OCI-LY3 (cell line): ENCODE data around the gene IL18RAP.

Experiments used
- H2AFZ ChIP-seq: fragments of 200-600, 300-600 bp; shearing (Covaris generic); 2 replicates; pipeline ENCODE4 v1.6.0; 2014; ENCODE audit warnings: antibody characterized with exemption, low read depth, low read length
- H3K27ac ChIP-seq: fragments of 200-600, 300-600 bp; sonication (generic); 2 replicates; pipeline ENCODE4 v1.5.1; 2014; ENCODE audit warnings: mild to moderate bottlenecking, low read length, moderate library complexity, mixed read lengths
- H3K27me3 ChIP-seq: fragments of 200-600, 300-600 bp; sonication (generic); 2 replicates; pipeline ENCODE4 v1.6.1; 2014; ENCODE audit warnings: low read depth, low read length, mixed read lengths
- H3K36me3 ChIP-seq: fragments of 200-600, 300-600 bp; sonication (generic); replicated peaks from 2 replicates; pipeline ENCODE3; 2014; ENCODE audit warnings: low read depth, low read length, mixed read lengths
- H3K4me1 ChIP-seq: fragments of 300-600, 200-600 bp; sonication (generic); 2 replicates; pipeline ENCODE4 v1.6.1; 2014; ENCODE audit warnings: low read length, mixed read lengths
- H3K4me2 ChIP-seq: fragments of 200-600, 300-600 bp; sonication (generic); 2 replicates; pipeline ENCODE4 v1.6.1; 2014; ENCODE audit warnings: low read length, mixed read lengths
- H3K4me3 ChIP-seq: fragments of 300-600, 200-600 bp; sonication (generic); 2 replicates; pipeline ENCODE4 v1.5.1; 2014; ENCODE audit warnings: antibody characterized with exemption, mild to moderate bottlenecking, low read length, moderate library complexity
- H3K79me2 ChIP-seq: fragments of 300-600, 200-600 bp; shearing (Covaris generic); 2 replicates; pipeline ENCODE4 v1.6.1; 2014; ENCODE audit warnings: mild to moderate bottlenecking, low read length, mixed read lengths
- H3K9ac ChIP-seq: fragments of 300-600, 200-600 bp; shearing (Covaris generic); 2 replicates; pipeline ENCODE4 v1.6.0; 2014; ENCODE audit warnings: mild to moderate bottlenecking, low read length, moderate library complexity
- H3K9me3 ChIP-seq: fragments of 200-600, 300-600 bp; shearing (Covaris generic); 2 replicates; pipeline ENCODE4 v1.6.1; 2014; ENCODE audit warnings: low read length, mixed read lengths; ENCODE audit not compliant: insufficient read depth
- H4K20me1 ChIP-seq: fragments of 200-600, 300-600 bp; sonication (generic); 2 replicates; pipeline ENCODE4 v1.6.1; 2016; ENCODE audit warnings: low read length, mixed read lengths; ENCODE audit not compliant: insufficient read depth
- CTCF ChIP-seq: fragments of 200-600, 300-600 bp; sonication (generic); IDR thresholded peaks from 2 replicates; pipeline ENCODE4 v1.5.1; 2014; ENCODE audit warnings: antibody characterized with exemption, low read length, low read depth
- EZH2phosphoT487 ChIP-seq: fragments of 200-600 bp; shearing (Covaris generic); IDR thresholded peaks from 2 replicates; pipeline ENCODE4 v1.6.1; 2018; ENCODE audit warnings: antibody characterized with exemption, mixed run types, low read depth

IL18RAP gene

GRCh38 chr2:102432386-102432785 is 9.4 kb downstream of the IL18RAP start:
- Histone ChIP-seq H2AFZ (no peak overlapping the region), H3K27ac (no peak overlapping the region), H3K36me3 (no peaks in the 10 kb centered on the region), H3K9ac (no peak overlapping the region), H3K4me3 (no peak overlapping the region), H3K9me3 (0 out of 2 replicates have a peak, but pooled peaks cover 2% of the 10 kb centered on the region), H3K4me2 (no peak overlapping the region), H3K27me3 (no peaks in the 10 kb centered on the region), H3K79me2 (no peaks in the 10 kb centered on the region), H4K20me1 (no peaks in the 10 kb centered on the region), H3K4me1 (peaks cover 36% of the 10 kb centered on the region)
- TF ChIP-seq CTCF (no peak), EZH2phosphoT487 (no peak)

DNA sequence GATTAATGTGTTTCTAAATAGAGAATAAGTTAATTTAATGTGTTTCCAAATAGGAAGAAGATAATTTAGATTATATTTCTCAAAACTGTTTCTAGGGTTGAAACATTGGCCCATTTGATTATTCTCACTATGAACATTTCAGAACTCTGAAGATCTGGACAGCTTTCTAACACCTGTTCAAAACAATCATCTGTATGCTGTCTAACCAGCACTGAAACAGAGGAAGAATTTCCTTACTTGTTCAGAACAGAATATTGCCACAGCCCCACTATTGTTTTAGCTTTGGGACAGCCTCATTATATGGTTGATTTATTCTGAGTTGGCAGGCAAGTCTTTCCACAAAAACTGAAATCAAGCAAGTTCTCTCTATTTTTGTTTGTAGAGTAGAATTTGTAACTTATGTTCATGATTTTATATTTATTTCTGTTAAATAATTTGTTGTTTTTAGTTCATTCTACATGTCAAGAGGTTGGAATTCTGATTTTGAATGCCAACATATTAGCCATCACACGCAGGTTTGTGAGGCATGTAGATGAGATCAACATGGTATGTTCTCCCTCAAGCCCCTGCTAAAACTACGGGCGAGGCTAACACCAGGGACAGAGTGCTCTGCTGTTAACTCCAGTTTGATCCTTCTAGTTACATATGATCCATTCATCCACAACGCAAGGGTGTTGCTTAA is 11.2 kb downstream of the IL18RAP start:
- Histone ChIP-seq H3K9me3 (0 out of 2 replicates have a peak, but pooled peaks cover 2% of the 10 kb centered on the region), H3K79me2 (no peaks in the 10 kb centered on the region), H2AFZ (no peak overlapping the region), H3K4me3 (no peak overlapping the region), H3K27me3 (no peaks in the 10 kb centered on the region), H3K36me3 (no peaks in the 10 kb centered on the region), H4K20me1 (no peaks in the 10 kb centered on the region), H3K27ac (no peak overlapping the region), H3K9ac (no peak overlapping the region), H3K4me1 (peaks cover 36% of the 10 kb centered on the region), H3K4me2 (no peak overlapping the region)
- TF ChIP-seq CTCF (no peak), EZH2phosphoT487 (no peak)

DNA sequence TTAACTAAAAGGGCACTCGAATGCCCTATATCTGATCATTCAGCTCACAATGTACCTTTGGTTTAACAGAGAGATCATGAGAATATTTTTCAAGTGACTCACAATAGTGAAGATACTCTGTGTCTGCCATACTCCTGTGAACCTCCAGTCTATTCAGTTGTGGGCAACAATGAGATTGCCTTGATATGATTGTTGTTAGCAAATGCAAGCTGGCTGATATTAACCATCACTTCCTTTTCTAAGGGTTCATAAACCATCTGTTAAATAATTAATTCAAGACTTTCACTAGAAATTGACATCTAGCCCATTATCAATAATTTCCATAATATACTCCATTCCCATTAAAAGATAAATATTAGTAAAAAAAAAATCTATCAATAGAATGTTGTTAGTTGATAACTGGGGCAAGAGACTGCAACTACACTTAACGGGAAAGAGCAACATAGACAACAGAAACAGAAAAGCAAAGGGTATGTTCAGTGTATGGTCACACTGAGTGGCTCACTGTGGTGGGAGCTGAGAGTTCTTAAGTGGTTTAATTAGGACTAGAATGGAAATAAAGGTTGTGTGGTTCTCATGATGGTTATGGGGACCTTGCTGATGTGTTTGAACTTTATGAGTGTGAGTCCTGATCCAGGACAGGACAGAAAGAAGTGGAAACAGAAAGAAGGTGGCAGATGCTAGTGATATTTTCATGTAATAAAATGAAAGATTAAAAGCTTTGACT is 11.9 kb downstream of the IL18RAP start:
- no peak overlapping the region for H3K4me3 ChIP-seq
- TF ChIP-seq CTCF: no peak
- no peak for TF ChIP-seq EZH2phosphoT487
- H3K79me2 ChIP-seq: no peaks in the 10 kb centered on the region
- H4K20me1 ChIP-seq: no peaks in the 10 kb centered on the region
- H3K9me3 ChIP-seq: 0 out of 2 replicates have a peak, but pooled peaks cover 2% of the 10 kb centered on the region
- H3K4me2 ChIP-seq: no peak overlapping the region
- H3K27ac ChIP-seq: no peak overlapping the region
- H3K4me1 ChIP-seq: peaks cover 36% of the 10 kb centered on the region
- no peak overlapping the region for H2AFZ ChIP-seq
- no peaks in the 10 kb centered on the region for H3K36me3 ChIP-seq
- no peaks in the 10 kb centered on the region for H3K27me3 ChIP-seq
- H3K9ac ChIP-seq: no peak overlapping the region

GRCh38 chr2:102435741-102436140 is 12.8 kb downstream of the IL18RAP start:
- peak overlapping the region; percentile 56 for H2AFZ ChIP-seq
- H3K9ac ChIP-seq: peak overlapping the region; percentile 39; the same call in 1 of the 2 replicates
- peak overlapping the region; percentile 40 for H3K27ac ChIP-seq
- H3K36me3 ChIP-seq: no peaks in the 10 kb centered on the region
- no peaks in the 10 kb centered on the region for H3K9me3 ChIP-seq
- H3K27me3 ChIP-seq: no peaks in the 10 kb centered on the region
- H3K79me2 ChIP-seq: no peaks in the 10 kb centered on the region
- H3K4me3 ChIP-seq: peak overlapping the region; percentile 59
- H4K20me1 ChIP-seq: no peaks in the 10 kb centered on the region
- peak overlapping the region; percentile 87 for H3K4me2 ChIP-seq
- TF ChIP-seq CTCF (no peak), EZH2phosphoT487 (no peak)
- H3K4me1 ChIP-seq: peaks cover 31% of the 10 kb centered on the region
